Stomach smooth muscle (tissue), 2 donors: Measurements from ENCODE around the gene ATXN1.

Source experiments
- H3K27ac ChIP-seq: one replicate; pipeline ENCODE4 v1.7.0; 2013; ENCODE audit warnings: mild to moderate bottlenecking, low read length, inconsistent platforms
- H3K27me3 ChIP-seq, 2 donors: one replicate each; pipeline ENCODE4 v1.7.0; 2013; ENCODE audit warnings: low read length in 2 of 2; ENCODE audit not compliant: insufficient read depth in 2 of 2, control insufficient read depth in 1 of 2
- H3K36me3 ChIP-seq, 2 donors: one replicate each; pipeline ENCODE4 v1.7.0; 2013; ENCODE audit warnings: low read length in 2 of 2; ENCODE audit not compliant: control insufficient read depth in 2 of 2, insufficient read depth in 2 of 2
- H3K4me1 ChIP-seq: one replicate; pipeline ENCODE4 v1.7.0; 2013; ENCODE audit warnings: low read length; ENCODE audit not compliant: control insufficient read depth, insufficient read depth
- H3K4me3 ChIP-seq, 2 donors: one replicate each; pipeline ENCODE4 v1.7.0; 2013; ENCODE audit warnings: low read length in 2 of 2
- H3K9ac ChIP-seq, 2 donors: one replicate each; pipeline ENCODE4 v1.7.0; 2013; ENCODE audit warnings: low read length in 2 of 2, mild to moderate bottlenecking in 1 of 2
- H3K9me3 ChIP-seq, 2 donors: one replicate each; pipeline ENCODE4 v1.7.0; 2013; ENCODE audit warnings: low read length in 2 of 2; ENCODE audit not compliant: control insufficient read depth in 2 of 2
- donor health status: healthy.
- donor health status: Pancreatic carcinoma.

ATXN1 gene

GRCh38 chr6:16600701-16601100 is 160.6 kb downstream of the ATXN1 start:
- H3K27ac ChIP-seq, result no peak overlapping the region
- no peak overlapping the region for H3K9ac ChIP-seq
- H3K27me3 ChIP-seq, result no peaks in the 10 kb centered on the region
- H3K4me3 ChIP-seq, result no peak overlapping the region
- H3K4me1 ChIP-seq, result peaks cover 2% of the 10 kb centered on the region
- H3K9me3 ChIP-seq, result no peaks in the 10 kb centered on the region
- H3K36me3 ChIP-seq, result peaks cover 0 to 5% of the 10 kb centered on the region in 2 donors

GRCh38 chr6:16600026-16600425 is 161.2 kb downstream of the ATXN1 start:
- Histone ChIP-seq H3K4me1 (peaks cover 2% of the 10 kb centered on the region), H3K36me3 (peaks cover 0 to 5% of the 10 kb centered on the region in 2 donors), H3K27ac (no peak overlapping the region), H3K9ac (no peak overlapping the region), H3K9me3 (no peaks in the 10 kb centered on the region), H3K4me3 (no peak overlapping the region), H3K27me3 (no peaks in the 10 kb centered on the region)

GRCh38 chr6:16596616-16597331 is 164.5 kb downstream of the ATXN1 start:
- H3K4me1 ChIP-seq, result peaks cover 2% of the 10 kb centered on the region
- no peaks in the 10 kb centered on the region for H3K36me3 ChIP-seq
- H3K27me3 ChIP-seq, result no peaks in the 10 kb centered on the region
- H3K9ac ChIP-seq, result no peak overlapping the region
- H3K4me3 ChIP-seq, result no peak overlapping the region
- H3K27ac ChIP-seq, result no peak overlapping the region
- H3K9me3 ChIP-seq, result no peaks in the 10 kb centered on the region

- peaks cover 2% of the 10 kb centered on the region for H3K4me1 ChIP-seq
- H3K4me3 ChIP-seq, result no peak overlapping the region
- no peaks in the 10 kb centered on the region for H3K9me3 ChIP-seq
- no peaks in the 10 kb centered on the region for H3K27me3 ChIP-seq
- H3K9ac ChIP-seq, result no peak overlapping the region
- no peaks in the 10 kb centered on the region for H3K36me3 ChIP-seq
- H3K27ac ChIP-seq, result no peak overlapping the region
These were observed 165.6 kb downstream of the ATXN1 start for GRCh38 chr6:16595514-16596120.

GRCh38 chr6:16594849-16595248 is 166.4 kb downstream of the ATXN1 start:
- H3K4me3 ChIP-seq, result no peak overlapping the region
- peaks cover 2% of the 10 kb centered on the region for H3K4me1 ChIP-seq
- no peaks in the 10 kb centered on the region for H3K9me3 ChIP-seq
- H3K27ac ChIP-seq, result no peak overlapping the region
- no peaks in the 10 kb centered on the region for H3K36me3 ChIP-seq
- no peak overlapping the region for H3K9ac ChIP-seq
- no peaks in the 10 kb centered on the region for H3K27me3 ChIP-seq

GRCh38 chr6:16592223-16592911 is 168.9 kb downstream of the ATXN1 start:
- no peak overlapping the region for H3K9ac ChIP-seq
- no peaks in the 10 kb centered on the region for H3K27me3 ChIP-seq
- no peaks in the 10 kb centered on the region for H3K36me3 ChIP-seq
- H3K27ac ChIP-seq, result no peak overlapping the region
- no peaks in the 10 kb centered on the region for H3K9me3 ChIP-seq
- H3K4me1 ChIP-seq, result peaks cover 2% of the 10 kb centered on the region
- no peak overlapping the region for H3K4me3 ChIP-seq

- Histone ChIP-seq H3K36me3 (no peaks in the 10 kb centered on the region), H3K27ac (no peak overlapping the region), H3K4me3 (no peak overlapping the region), H3K27me3 (no peaks in the 10 kb centered on the region), H3K9me3 (no peaks in the 10 kb centered on the region), H3K9ac (no peak overlapping the region), H3K4me1 (peaks cover under 1% of the 10 kb centered on the region)
These were observed 169.7 kb downstream of the ATXN1 start for GRCh38 chr6:16591396-16592222.

- Histone ChIP-seq H3K9ac (no peak overlapping the region), H3K4me1 (no peaks in the 10 kb centered on the region), H3K9me3 (no peaks in the 10 kb centered on the region), H3K4me3 (no peak overlapping the region), H3K27me3 (no peaks in the 10 kb centered on the region), H3K36me3 (peaks cover 8 to 10% of the 10 kb centered on the region in 2 donors), H3K27ac (no peak overlapping the region)
These were observed 175.5 kb downstream of the ATXN1 start for GRCh38 chr6:16585805-16586204.

GRCh38 chr6:16583144-16583762 is 178.0 kb downstream of the ATXN1 start:
- H3K27ac ChIP-seq, result no peak overlapping the region
- no peak overlapping the region for H3K9ac ChIP-seq
- H3K36me3 ChIP-seq, result peaks cover 8 to 10% of the 10 kb centered on the region in 2 donors
- H3K4me3 ChIP-seq, result peak overlapping the region in 1 of 2 donors; percentile 31
- no peaks in the 10 kb centered on the region for H3K27me3 ChIP-seq
- H3K9me3 ChIP-seq, result no peaks in the 10 kb centered on the region
- no peaks in the 10 kb centered on the region for H3K4me1 ChIP-seq

GRCh38 chr6:16582446-16583143 is 178.7 kb downstream of the ATXN1 start:
- Histone ChIP-seq H3K4me1 (no peaks in the 10 kb centered on the region), H3K27me3 (no peaks in the 10 kb centered on the region), H3K27ac (no peak overlapping the region), H3K9me3 (no peaks in the 10 kb centered on the region), H3K9ac (no peak overlapping the region), H3K4me3 (no peak overlapping the region), H3K36me3 (peaks cover 8 to 10% of the 10 kb centered on the region in 2 donors)
